Measurements from ENCODE around the gene DSTN. TPM values are rescaled to one million over a fixed set of nuclear protein-coding genes. Genes with fewer than 3 reads are reported as not detected.

The DSTN gene
- total RNA-seq, 1 donor from 2014 or later = 463 TPM

GRCh38 chr20:17611290-17611539 lies 41.3 kb downstream of the DSTN start:
- Histone ChIP-seq H3K27me3 (no peaks in the 10 kb centered on the region), H3K4me1 (peaks cover 43% of the 10 kb centered on the region), H3K27ac (peak overlapping the region; percentile 74), H3K9me3 (no peaks in the 10 kb centered on the region), H3K36me3 (peaks cover 57% of the 10 kb centered on the region), H3K4me3 (no peak overlapping the region)
- ATAC-seq (peak; percentile 60), DNase-seq (no peak)
- intact Hi-C loops (cut with DNase I) = no loop called here
- TF ChIP-seq, protein P1, sequence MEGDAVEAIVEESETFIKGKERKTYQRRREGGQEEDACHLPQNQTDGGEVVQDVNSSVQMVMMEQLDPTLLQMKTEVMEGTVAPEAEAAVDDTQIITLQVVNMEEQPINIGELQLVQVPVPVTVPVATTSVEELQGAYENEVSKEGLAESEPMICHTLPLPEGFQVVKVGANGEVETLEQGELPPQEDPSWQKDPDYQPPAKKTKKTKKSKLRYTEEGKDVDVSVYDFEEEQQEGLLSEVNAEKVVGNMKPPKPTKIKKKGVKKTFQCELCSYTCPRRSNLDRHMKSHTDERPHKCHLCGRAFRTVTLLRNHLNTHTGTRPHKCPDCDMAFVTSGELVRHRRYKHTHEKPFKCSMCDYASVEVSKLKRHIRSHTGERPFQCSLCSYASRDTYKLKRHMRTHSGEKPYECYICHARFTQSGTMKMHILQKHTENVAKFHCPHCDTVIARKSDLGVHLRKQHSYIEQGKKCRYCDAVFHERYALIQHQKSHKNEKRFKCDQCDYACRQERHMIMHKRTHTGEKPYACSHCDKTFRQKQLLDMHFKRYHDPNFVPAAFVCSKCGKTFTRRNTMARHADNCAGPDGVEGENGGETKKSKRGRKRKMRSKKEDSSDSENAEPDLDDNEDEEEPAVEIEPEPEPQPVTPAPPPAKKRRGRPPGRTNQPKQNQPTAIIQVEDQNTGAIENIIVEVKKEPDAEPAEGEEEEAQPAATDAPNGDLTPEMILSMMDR (IDR thresholded peaks at IDR 0.05) = no peak

- DNase-seq = peak; percentile 72
- peak; percentile 2 for ATAC-seq
- peak overlapping the region; percentile 74 for H3K27ac ChIP-seq
- peaks cover 43% of the 10 kb centered on the region for H3K4me1 ChIP-seq
- TF ChIP-seq, protein P1 (IDR thresholded peaks at IDR 0.05) = peak; percentile 41
- no peaks in the 10 kb centered on the region for H3K27me3 ChIP-seq
- intact Hi-C loops (cut with DNase I) = no loop called here
- H3K9me3 ChIP-seq = no peaks in the 10 kb centered on the region
- peaks cover 59% of the 10 kb centered on the region for H3K36me3 ChIP-seq
- no peak overlapping the region for H3K4me3 ChIP-seq
Observed at GRCh38 chr20:17611540-17612286, 41.8 kb downstream of the DSTN start.

DNA sequence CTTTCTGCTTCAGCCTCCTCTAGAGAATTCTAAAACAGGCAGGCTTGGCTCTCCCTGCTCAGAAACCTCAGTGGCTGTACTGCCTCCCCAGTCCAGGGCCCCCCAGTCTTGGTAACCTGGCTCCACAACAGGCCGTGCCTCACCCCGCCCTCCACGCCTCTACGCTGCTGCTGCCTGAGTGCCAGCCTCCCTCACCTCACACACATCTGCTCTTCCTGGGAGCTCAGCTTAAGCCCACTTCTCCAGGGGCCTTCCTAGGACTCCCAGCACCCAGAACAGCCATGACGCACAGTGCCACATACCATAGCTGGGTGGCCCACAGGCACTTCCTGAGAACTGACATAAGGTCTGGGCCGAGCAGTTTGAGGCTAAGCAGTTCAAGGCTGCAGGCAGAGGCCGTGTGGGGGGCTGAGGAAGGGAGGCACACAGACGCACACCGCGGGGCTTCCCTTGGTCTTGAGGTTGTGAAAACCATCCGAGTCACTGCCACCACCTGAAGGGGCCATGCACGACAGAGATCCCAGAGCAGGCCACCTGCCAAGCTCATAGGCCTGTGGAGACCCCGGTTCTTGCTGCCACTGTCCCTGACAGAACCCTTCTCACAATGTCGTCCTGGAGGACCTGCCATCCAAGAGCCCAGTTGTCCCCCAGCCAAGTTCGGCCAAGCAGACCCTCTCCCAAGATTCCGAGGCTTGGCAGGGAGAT lies 42.6 kb downstream of the DSTN start:
- H3K36me3 ChIP-seq = peaks cover 59% of the 10 kb centered on the region
- intact Hi-C loops (cut with DNase I) = no loop called here
- H3K27me3 ChIP-seq = no peaks in the 10 kb centered on the region
- TF ChIP-seq, protein P1 (IDR thresholded peaks at IDR 0.05) = no peak
- H3K4me1 ChIP-seq = peaks cover 43% of the 10 kb centered on the region
- H3K27ac ChIP-seq = peak overlapping the region; percentile 74
- no peaks in the 10 kb centered on the region for H3K9me3 ChIP-seq
- H3K4me3 ChIP-seq = no peak overlapping the region
- ATAC-seq (peak; percentile 48), DNase-seq (peak; percentile 69)

DNA sequence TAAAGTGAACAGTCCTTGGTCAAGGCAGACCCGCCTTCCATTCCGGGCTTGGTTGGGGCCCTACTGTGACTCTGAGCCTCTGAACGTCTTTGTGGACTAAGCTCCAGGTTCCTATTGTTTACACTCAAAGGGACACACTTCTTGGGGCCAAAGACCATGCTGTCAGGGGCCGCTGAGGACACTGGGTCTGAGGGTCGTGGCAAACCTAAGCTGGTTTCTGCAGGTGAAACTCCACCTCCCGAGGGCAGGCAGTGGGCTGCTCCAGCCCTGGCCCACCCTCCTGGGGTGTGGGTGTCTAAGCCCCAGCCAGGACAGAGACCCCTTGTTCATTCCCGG lies 43.1 kb downstream of the DSTN start:
- ATAC-seq (no peak), DNase-seq (peak; percentile 56)
- intact Hi-C loops (cut with DNase I) = no loop called here
- Histone ChIP-seq H3K4me1 (peaks cover 43% of the 10 kb centered on the region), H3K9me3 (no peaks in the 10 kb centered on the region), H3K4me3 (no peak overlapping the region), H3K27me3 (no peaks in the 10 kb centered on the region), H3K27ac (peak overlapping the region; percentile 74), H3K36me3 (peaks cover 59% of the 10 kb centered on the region)
- TF ChIP-seq, protein P1 (IDR thresholded peaks at IDR 0.05) = no peak

- no peak for ATAC-seq
- H3K9me3 ChIP-seq = no peaks in the 10 kb centered on the region
- H3K36me3 ChIP-seq = peaks cover 59% of the 10 kb centered on the region
- H3K27me3 ChIP-seq = no peaks in the 10 kb centered on the region
- no peak overlapping the region for H3K4me3 ChIP-seq
- no peak overlapping the region for H3K27ac ChIP-seq
- TF ChIP-seq, protein P1 (IDR thresholded peaks at IDR 0.05) = no peak
- H3K4me1 ChIP-seq = peaks cover 43% of the 10 kb centered on the region
- DNase-seq = peak; percentile 64
- intact Hi-C loops (cut with DNase I) = no loop called here
Observed at GRCh38 chr20:17613328-17614175, 43.7 kb downstream of the DSTN start.

Measured in upper lobe of right lung (tissue), 1 donor.